HepG2 (cell line): Measurements from ENCODE around the gene POLR3K. TPM values are rescaled to one million over a fixed set of nuclear protein-coding genes. Genes with fewer than 3 reads are reported as not detected.
A peak's percentile ranks its signal among the peaks of the same experiment; 100 is the strongest.

Experiments
- ARID4A ChIP-seq: sonication (generic); formaldehyde crosslinking; IDR thresholded peaks from 2 replicates; pipeline ENCODE4 v1.5.0; 2020; ENCODE audit warnings: mild to moderate bottlenecking, missing genetic modification reagents, borderline replicate concordance
- ETV5 ChIP-seq: IDR thresholded peaks from 2 replicates; pipeline ENCODE4 v1.6.1; 2018; ENCODE audit warnings: missing biosample characterization, missing genetic modification reagents, inconsistent platforms, borderline replicate concordance
- KLF13 ChIP-seq: sonication (generic); formaldehyde crosslinking; IDR thresholded peaks from 2 replicates; pipeline ENCODE4 v1.4.0; 2020; ENCODE audit warnings: mild to moderate bottlenecking, missing genetic modification reagents
- LCORL ChIP-seq, 2 experiments: fragments of 450-650 bp in 1 of 2; sonication (generic) in 1 of 2; formaldehyde crosslinking in 1 of 2; IDR thresholded peaks; 2 replicates each; pipeline versions ENCODE4 v1.5.0 to v1.6.1; 2017 to 2020; ENCODE audit warnings: antibody characterized with exemption in 1 of 2, missing genetic modification reagents in 1 of 2
- NFIB ChIP-seq: sonication (generic); formaldehyde crosslinking; IDR thresholded peaks from 2 replicates; pipeline ENCODE4 v1.9.0; 2021; ENCODE audit warnings: missing genetic modification reagents, mild to moderate bottlenecking, borderline replicate concordance
- PITX1 ChIP-seq: sonication (generic); formaldehyde crosslinking; IDR thresholded peaks from 2 replicates; pipeline ENCODE4 v1.5.1; 2020; ENCODE audit warnings: mild to moderate bottlenecking, missing genetic modification reagents
- SIN3A ChIP-seq: IDR thresholded peaks from 2 replicates; pipeline ENCODE4 v1.6.1; 2011; ENCODE audit warnings: low read depth, mild to moderate bottlenecking, control low read depth, low read length, borderline replicate concordance
- SP4 ChIP-seq: sonication (generic); formaldehyde crosslinking; IDR thresholded peaks from 2 replicates; pipeline ENCODE4 v1.8.1; 2023; ENCODE audit warnings: mild to moderate bottlenecking, missing genetic modification reagents
- XRCC5 ChIP-seq: fragments of 200-400 bp; formaldehyde crosslinking; optimal IDR thresholded peaks from 2 replicates; pipeline ENCODE3; 2017; ENCODE audit warnings: mild to moderate bottlenecking, low read length
- ZNF136 ChIP-seq: sonication (generic); formaldehyde crosslinking; IDR thresholded peaks from 2 replicates; pipeline ENCODE4 v1.8.1; 2022; ENCODE audit warnings: low read depth, mild to moderate bottlenecking, moderate library complexity, missing genetic modification reagents
- ZNF24 ChIP-seq: fragments of 450-650 bp; IDR thresholded peaks from 2 replicates; pipeline ENCODE4 v1.6.1; 2017; ENCODE audit warnings: antibody characterized with exemption, mild to moderate bottlenecking
- ZNF317 ChIP-seq: sonication (generic); formaldehyde crosslinking; IDR thresholded peaks from 2 replicates; pipeline ENCODE4 v1.5.0; 2020; ENCODE audit warnings: mild to moderate bottlenecking, missing genetic modification reagents
- ZNF431 ChIP-seq: sonication (generic); formaldehyde crosslinking; IDR thresholded peaks from 2 replicates; pipeline ENCODE4 v1.9.0; 2022; ENCODE audit warnings: missing genetic modification reagents, low read depth, mild to moderate bottlenecking, borderline replicate concordance
- ZNF619 ChIP-seq: sonication (generic); formaldehyde crosslinking; IDR thresholded peaks from 2 replicates; pipeline ENCODE4 v1.4.0; 2020; ENCODE audit warnings: mild to moderate bottlenecking, missing genetic modification reagents
- ZNF841 ChIP-seq: sonication (generic); formaldehyde crosslinking; IDR thresholded peaks from 2 replicates; pipeline ENCODE4 v1.8.1; 2023; ENCODE audit warnings: missing genetic modification reagents, borderline replicate concordance
- ZZZ3 ChIP-seq: sonication (generic); formaldehyde crosslinking; IDR thresholded peaks from 2 replicates; pipeline ENCODE4 v1.4.0; 2020; ENCODE audit warnings: missing genetic modification reagents, mild to moderate bottlenecking, borderline replicate concordance
- polyA plus RNA-seq, 8 experiments: library from polyadenylated mRNA; depleted of rRNA in 3 of 8; stranded (reverse) in 7 of 8; unstranded in 1 of 8; fragments of >200 nt; fragmentation: Illumina TruSeq in 4 of 8; extraction: Trizol in 4 of 8; gene quantifications; 2 replicates each; pipeline versions ENCODE4 v1.2.1 to v1.2.3, GENCODE V29; 2011 to 2016; ENCODE audit warnings: low read depth in 4 of 8, missing spikeins in 1 of 8, mixed read lengths in 1 of 8; ENCODE audit not compliant: insufficient read depth in 1 of 8
- total RNA-seq, 5 experiments: library from RNA; depleted of rRNA; stranded (reverse); fragments of >200 nt; fragmentation: Illumina TruSeq; extraction: Trizol; gene quantifications; 2 replicates each; pipeline ENCODE4 v1.2.3, GENCODE V29; 2016; ENCODE audit warnings: low read depth in 1 of 5
- TF ChIP-seq, protein P1 (sequence below): sonication (generic); formaldehyde crosslinking; IDR thresholded peaks from 2 replicates; pipeline ENCODE4 v1.4.0; 2020; ENCODE audit warnings: missing genetic modification reagents, borderline replicate concordance
- TF ChIP-seq, protein P2 (sequence below): sonication (generic); formaldehyde crosslinking; IDR thresholded peaks from 2 replicates; pipeline ENCODE4 v1.5.0; 2020; ENCODE audit warnings: missing genetic modification reagents

The POLR3K gene
- total and polyA plus RNA-seq, 2 of the 13 experiments (the other 11 are each of a cell fraction or from before 2014, with no cell fraction given) = 14.8 to 18.8 TPM

DNA sequence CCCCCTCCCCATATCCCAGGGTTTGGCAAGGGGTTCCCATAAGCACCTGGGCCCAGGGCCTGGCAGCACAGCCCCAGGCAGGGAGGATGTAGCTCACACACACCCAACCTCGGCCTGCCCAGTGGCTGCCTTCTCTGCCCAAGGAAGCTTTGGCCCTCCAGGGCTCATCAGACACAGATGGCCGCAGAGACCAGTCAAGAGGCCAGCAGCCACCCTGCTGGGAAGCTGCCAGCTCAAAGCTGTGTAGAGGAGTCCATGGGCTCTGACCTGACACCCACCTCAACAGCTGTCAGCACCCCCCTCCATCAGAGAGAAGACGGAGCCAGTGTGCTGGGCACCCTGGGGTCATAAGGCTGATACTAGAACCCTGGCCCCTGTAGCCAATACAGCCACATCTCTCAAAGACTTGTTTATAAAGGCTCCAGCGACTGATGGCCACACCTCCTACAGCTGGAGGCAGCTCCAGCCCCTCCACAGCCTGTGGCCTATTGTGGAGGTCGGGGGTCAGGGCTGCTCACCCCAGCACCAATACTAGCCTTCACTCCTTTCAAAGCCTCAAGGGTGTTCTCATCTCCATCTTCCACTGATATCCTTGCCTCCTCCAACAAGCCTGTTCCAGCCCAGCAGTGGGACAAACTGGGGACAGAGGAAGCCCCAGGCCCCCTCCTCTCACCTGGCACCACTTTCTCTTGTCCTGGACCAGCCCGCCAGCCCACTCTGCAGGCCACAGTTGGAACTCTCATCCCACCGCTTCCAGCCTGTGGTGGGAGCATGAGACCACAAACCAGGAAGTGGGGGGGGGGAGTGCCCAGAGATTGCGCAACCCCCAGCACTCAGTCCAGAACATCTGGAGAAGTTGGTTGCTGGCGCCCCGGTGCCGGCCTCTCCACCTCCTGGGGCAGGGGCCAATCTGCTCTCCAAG lies 22.4 kb upstream of the POLR3K start (continued):
- no peak for TF ChIP-seq ZNF136 (CRISPR knock-in tag)
- no peak for TF ChIP-seq ZNF841 (CRISPR knock-in tag)
- peak; percentile 89 for TF ChIP-seq SIN3A
- TF ChIP-seq SP4 = no peak
- TF ChIP-seq, protein P1, sequence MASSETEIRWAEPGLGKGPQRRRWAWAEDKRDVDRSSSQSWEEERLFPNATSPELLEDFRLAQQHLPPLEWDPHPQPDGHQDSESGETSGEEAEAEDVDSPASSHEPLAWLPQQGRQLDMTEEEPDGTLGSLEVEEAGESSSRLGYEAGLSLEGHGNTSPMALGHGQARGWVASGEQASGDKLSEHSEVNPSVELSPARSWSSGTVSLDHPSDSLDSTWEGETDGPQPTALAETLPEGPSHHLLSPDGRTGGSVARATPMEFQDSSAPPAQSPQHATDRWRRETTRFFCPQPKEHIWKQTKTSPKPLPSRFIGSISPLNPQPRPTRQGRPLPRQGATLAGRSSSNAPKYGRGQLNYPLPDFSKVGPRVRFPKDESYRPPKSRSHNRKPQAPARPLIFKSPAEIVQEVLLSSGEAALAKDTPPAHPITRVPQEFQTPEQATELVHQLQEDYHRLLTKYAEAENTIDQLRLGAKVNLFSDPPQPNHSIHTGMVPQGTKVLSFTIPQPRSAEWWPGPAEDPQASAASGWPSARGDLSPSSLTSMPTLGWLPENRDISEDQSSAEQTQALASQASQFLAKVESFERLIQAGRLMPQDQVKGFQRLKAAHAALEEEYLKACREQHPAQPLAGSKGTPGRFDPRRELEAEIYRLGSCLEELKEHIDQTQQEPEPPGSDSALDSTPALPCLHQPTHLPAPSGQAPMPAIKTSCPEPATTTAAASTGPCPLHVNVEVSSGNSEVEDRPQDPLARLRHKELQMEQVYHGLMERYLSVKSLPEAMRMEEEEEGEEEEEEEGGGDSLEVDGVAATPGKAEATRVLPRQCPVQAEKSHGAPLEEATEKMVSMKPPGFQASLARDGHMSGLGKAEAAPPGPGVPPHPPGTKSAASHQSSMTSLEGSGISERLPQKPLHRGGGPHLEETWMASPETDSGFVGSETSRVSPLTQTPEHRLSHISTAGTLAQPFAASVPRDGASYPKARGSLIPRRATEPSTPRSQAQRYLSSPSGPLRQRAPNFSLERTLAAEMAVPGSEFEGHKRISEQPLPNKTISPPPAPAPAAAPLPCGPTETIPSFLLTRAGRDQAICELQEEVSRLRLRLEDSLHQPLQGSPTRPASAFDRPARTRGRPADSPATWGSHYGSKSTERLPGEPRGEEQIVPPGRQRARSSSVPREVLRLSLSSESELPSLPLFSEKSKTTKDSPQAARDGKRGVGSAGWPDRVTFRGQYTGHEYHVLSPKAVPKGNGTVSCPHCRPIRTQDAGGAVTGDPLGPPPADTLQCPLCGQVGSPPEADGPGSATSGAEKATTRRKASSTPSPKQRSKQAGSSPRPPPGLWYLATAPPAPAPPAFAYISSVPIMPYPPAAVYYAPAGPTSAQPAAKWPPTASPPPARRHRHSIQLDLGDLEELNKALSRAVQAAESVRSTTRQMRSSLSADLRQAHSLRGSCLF (CRISPR knock-in tag) = no peak
- TF ChIP-seq, protein P2, sequence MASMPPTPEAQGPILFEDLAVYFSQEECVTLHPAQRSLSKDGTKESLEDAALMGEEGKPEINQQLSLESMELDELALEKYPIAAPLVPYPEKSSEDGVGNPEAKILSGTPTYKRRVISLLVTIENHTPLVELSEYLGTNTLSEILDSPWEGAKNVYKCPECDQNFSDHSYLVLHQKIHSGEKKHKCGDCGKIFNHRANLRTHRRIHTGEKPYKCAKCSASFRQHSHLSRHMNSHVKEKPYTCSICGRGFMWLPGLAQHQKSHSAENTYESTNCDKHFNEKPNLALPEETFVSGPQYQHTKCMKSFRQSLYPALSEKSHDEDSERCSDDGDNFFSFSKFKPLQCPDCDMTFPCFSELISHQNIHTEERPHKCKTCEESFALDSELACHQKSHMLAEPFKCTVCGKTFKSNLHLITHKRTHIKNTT (CRISPR knock-in tag) = no peak
- TF ChIP-seq ZNF317 = 0 out of 2 replicates have a peak, but pooled peaks have one; percentile 25
- TF ChIP-seq PITX1 (CRISPR knock-in tag) = no peak
- TF ChIP-seq ARID4A (CRISPR knock-in tag) = peak; percentile 76
- peak; percentile 46 for TF ChIP-seq XRCC5
- no peak for TF ChIP-seq KLF13 (CRISPR knock-in tag)
- TF ChIP-seq ZNF619 (CRISPR knock-in tag) = no peak
- no peak for TF ChIP-seq ZZZ3
- TF ChIP-seq NFIB (CRISPR knock-in tag) = no peak
- no peak for TF ChIP-seq LCORL (IDR thresholded peaks at IDR 0.05)
- TF ChIP-seq LCORL (CRISPR knock-in tag; IDR thresholded peaks at IDR 0.05) = peak; percentile 61; the same call in 1 of the 2 replicates
- peak; percentile 31; the same call in 1 of the 2 replicates for TF ChIP-seq ZNF431
- no peak for TF ChIP-seq ZNF24
- peak; percentile 62 for TF ChIP-seq ETV5 (CRISPR knock-in tag)
